Stimulated activated CD4-positive, alpha-beta T cell treated with anti-CD3 and anti-CD28 coated beads, Interleukin-15, amount 100 ng/mL, for 1 hour (primary cell): Measurements from ENCODE around the gene DHX8.
"Not testable (repeated sequence)": the region's sequence is repeated elsewhere in the genome, so short reads cannot be mapped to it uniquely, and the experiment has no call there.

ENCODE experiments used
- DNase-seq, 2 donors: peaks; one replicate each; pipeline ENCODE4 v3.0.0-alpha.2; 2020; ENCODE audit warnings: low read depth in 1 of 2, low spot score in 1 of 2

The DHX8 gene

GRCh38 chr17:43483674-43484551 lies at the start of gene DHX8:
Gene DHX8 (plus strand): TSS chr17:43483975. CDS start chr17:43484038, 63 bp downstream.
- peak; percentile 97 to 98 for DNase-seq

GRCh38 chr17:43434902-43435319 lies 48.9 kb upstream of the DHX8 start:
- DNase-seq, result no peak

GRCh38 chr17:43437756-43438155 lies 46.0 kb upstream of the DHX8 start:
- no peak for DNase-seq

DNA sequence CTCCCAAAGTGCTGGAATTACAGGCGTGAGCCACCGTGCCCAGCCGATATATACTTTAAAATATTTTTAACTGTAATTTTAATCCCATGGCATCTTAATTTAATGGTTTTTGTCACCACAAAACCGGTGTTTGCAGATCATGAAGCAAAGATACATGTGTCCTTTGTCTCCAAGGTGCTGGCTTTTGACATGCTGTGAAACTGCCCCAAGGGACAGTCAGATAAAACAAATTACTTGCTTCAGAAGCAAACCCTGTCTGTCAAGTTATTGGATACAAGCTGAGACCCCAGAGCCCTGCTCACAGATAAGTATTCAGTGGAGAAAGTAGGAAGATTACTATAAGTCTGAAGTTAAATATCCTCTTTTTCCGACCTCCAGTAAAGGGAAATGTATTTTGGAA lies 45.1 kb upstream of the DHX8 start:
- no peak for DNase-seq

DNA sequence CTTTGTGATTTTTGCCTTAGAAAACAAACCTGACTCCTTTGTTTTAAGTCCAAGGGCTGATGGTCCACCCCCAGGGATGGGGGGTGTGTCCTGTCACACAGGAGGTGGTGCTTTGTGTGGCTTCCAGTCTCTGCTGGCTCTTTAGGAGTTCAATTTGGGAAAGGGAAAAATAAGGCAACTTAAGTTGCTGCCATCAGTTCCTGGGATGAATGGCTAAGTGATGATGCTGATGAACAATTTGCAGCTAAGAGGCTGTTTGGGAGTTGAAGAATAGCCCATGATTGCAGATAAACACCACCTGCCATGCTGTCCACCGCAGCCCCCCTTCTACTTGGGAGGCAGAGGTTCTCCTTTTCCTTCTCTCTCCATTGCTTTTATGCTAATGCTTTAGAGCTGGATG lies 44.7 kb upstream of the DHX8 start:
- no peak for DNase-seq

- DNase-seq, result no peak
Observed at GRCh38 chr17:43442711-43443110, 41.1 kb upstream of the DHX8 start.

DNA sequence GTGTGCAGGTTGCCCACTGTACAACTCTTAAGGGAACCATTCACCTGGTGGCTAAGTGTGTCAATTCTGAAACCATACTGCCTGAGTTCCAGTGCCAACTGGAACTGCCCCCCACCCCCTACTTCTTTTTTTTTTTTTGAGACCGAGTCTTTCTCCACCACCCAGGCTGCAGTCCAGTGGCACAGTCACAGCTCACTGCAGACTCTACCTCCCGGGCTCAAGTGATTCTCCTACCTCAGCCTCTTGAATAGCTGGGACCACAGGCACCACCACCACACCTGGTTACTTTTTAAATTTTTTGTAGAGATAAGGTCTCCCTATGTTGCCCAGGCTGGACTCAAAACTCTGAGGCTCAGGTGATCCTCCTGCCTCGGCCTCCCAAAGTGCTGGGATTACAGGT lies 40.4 kb upstream of the DHX8 start:
- no peak for DNase-seq

DNA sequence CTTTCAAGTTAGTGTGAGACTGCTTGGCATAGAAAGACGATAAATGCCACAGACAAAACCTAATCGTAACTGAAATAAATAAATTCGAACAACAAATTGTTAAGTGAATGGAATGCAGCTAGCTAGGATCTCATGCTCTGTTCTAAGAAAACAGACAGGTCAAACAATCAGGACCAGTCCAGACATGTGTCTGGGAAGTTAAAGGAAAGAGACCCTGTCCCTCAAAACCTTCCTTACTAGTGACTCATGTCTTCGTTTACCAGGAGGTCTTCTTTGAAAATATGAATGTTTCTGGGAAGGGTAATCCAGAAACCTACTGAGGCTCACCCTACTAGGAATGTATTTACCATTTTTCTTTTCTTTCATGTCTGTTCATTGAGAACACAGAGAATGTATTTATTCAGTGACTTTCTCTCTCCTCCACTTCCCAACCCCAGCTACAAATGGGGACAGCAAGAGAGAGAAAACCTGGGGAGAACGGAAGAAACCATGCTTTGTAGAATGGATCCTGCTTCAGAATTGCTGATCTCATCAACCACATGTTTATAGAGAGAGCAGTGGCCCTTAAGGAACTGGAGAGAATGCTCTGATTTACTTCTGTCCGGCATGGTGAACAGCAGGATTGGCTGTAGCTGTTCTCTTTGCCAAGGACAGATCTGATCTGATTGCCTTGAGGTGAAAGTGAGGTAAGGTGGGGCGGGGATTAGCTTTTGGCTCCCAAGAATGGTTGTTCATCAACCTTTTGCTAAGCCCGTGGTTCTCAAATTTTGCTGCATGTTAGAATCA lies 39.4 kb upstream of the DHX8 start:
- DNase-seq, result no peak

DNA sequence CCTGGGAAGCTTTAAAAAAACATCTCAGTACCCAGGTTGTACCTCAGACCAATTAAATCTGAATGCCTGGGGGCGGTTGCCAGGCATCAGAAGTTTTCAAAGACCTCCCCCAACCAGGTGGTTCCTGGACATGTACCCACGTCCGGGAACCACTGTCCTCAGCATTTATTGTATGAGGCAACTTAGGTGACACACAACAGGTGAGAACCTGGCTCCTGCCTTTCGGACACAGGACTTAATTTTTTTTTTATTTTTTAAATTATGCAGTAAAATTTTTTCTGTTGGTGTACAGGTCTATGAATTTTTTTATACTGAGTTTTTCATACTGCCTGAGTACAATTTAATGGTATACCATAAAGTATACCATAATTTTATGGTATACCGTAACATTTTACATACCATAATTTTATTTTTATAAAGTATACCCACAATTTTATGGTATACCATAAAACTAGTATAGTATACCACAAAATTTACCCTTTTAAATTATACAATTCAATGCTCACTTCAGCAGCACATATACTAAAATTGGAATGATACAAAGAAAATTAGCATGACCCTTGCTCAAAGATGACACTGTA lies 38.7 kb upstream of the DHX8 start:
- DNase-seq, result no peak

GRCh38 chr17:43446773-43447172 lies 37.0 kb upstream of the DHX8 start:
- DNase-seq, result no peak

GRCh38 chr17:43448720-43449469 lies 34.9 kb upstream of the DHX8 start:
- DNase-seq, result no peak

DNA sequence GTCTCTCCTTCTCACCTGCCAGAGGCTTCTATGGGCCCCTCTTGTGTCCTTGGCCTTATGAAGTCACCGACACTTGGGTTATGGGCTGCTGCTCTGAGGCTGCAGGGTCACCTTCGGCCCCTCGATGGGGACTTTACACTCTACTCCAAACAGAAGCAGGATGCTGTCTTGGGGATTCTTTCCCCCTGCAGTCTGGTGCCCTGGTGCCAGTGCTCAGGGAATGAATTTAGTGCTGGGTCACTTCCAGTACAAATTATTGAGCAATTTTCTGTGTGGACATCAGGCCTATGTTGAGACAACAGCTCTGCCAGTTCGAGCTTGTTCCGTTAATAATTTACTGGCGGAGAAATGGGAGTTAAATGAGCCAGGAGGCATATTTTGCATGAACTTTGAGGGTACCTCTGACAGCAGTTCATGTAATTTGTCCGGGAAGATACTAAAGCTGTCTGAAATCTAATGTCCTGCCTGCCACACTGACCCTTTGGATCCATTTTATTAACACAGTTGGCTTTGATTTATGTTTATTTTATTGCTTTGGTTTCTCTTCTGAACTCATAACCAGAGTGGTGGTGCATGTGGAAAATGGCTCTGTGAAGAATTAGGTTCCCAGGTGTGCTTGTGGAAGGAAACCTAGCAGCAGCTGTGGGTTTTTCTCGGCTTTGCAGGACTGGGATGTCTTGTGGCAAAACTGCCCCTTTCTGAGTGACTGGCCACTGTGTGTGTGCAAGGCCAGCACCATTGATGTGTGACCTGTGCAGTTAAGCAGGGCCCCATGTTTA lies 34.1 kb upstream of the DHX8 start:
- DNase-seq, result no peak

GRCh38 chr17:43450791-43451190 lies 33.0 kb upstream of the DHX8 start:
- DNase-seq, result not testable (repeated sequence)

- not testable (repeated sequence) for DNase-seq
Observed at GRCh38 chr17:43451741-43452140, 32.0 kb upstream of the DHX8 start.

DNA sequence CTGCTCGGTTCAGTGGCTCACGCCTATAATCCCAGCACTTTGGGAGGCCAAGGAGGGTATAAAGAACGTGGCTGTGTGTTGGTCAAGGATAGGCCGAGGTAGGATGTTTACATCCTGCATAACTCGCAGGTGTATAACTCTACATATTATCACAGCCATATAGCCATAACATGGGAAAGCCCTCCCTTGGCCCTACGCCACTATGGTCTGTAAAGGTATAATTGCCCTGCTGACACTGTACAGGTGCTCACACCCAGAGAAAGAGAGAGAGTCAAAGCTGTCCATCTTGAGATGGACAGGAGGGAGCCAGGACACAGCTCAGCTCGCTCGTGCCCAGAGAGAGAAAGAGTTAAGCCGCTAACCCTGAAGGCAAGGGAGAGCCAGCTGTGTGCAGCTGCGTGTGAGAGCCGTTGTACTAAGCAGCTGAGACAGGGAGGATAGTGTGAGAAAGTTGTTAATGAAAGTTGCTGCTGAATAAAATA lies 30.4 kb upstream of the DHX8 start:
- no peak for DNase-seq

- no peak for DNase-seq
Observed at GRCh38 chr17:43454868-43455267, 28.9 kb upstream of the DHX8 start.

DNA sequence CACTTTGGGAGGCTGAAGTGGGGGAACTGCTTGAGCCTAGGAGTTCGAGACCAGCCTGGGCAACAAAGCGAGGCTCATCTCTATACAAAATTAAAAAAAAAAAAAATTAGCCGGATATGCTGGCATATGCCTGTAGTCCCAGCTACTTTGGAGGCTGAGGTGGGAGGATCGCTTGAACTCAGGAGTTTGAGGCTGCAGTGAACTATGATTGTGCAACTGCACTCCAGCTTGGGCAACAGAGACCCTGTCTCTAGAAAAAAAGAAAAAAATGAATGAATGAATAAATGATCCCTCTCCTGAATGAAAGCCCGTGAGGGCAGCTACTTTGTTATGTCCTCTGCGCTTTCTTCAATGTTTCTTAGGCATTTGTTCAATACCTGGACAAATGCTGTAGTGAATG lies 27.7 kb upstream of the DHX8 start:
- DNase-seq, result no peak

DNA sequence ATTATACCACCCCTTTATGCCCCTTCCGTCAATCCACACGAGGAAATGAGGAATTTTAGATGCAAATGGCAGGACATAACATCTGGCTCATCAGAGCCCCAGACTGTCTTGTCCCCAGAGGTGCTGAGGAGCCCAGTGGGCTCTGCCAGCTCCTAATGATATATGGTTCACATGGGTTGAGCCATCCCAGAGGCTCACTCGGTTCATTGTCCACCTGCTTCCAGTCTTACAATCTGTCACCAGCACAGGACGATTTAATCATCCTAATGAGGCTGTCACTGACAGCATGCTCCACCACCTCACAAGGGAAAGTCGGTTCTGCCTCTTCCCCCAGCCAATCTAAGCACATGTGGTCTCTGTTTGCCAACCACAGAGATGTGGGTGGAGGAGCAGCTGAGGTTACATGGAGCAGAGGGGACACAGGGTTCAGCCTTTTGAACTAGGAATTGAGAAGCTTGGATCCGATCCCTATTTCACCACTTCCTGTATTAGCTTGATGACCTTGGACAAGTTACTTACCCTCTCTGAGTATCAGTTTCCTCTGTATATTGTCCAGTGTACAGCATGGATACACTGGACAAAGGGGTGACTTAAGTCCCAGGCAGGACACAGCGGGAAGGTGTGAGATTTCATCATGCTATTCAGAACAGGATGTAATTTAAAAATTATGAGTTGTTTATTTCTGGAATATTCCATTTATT lies 27.0 kb upstream of the DHX8 start:
- no peak for DNase-seq

DNA sequence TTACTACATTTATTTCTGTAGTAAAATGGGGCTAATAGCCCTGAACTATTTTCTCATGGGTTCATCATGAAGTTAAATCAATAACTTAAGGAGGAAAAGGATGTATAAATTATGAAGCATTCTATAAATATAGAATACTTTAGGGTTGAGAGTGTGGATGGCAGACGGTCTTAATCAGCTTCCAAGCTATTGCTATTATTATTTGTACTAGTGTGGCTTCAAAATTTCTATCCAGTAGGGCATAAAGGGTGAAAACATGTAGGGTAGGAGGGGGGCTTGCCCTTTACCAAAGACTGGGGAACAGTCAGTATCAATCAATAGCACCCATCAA lies 26.4 kb upstream of the DHX8 start:
- no peak for DNase-seq

GRCh38 chr17:43459878-43460277 lies 23.9 kb upstream of the DHX8 start:
- DNase-seq, result not testable (repeated sequence)
